ENCODE measurements around the gene PLTP.

Gene PLTP

GRCh38 chr20:45921337-45922189 is 9.6 kb upstream of the PLTP start:
- TF ChIP-seq SIN3A (IDR thresholded peaks at IDR 0.05; ENCODE audit: borderline replicate concordance, insufficient read depth, low read length), result no peak
- no peak for TF ChIP-seq FOXP2 (optimal IDR thresholded peaks at IDR 0.05; ENCODE audit: borderline replicate concordance, extremely low read depth, extremely low read length, insufficient read depth)
- no peak for TF ChIP-seq POLR2AphosphoS5 (IDR thresholded peaks at IDR 0.05; ENCODE audit: low read depth, low read length)
- TF ChIP-seq TAF1 (IDR thresholded peaks at IDR 0.05; ENCODE audit: borderline replicate concordance, insufficient read depth, low read length), result no peak

DNA sequence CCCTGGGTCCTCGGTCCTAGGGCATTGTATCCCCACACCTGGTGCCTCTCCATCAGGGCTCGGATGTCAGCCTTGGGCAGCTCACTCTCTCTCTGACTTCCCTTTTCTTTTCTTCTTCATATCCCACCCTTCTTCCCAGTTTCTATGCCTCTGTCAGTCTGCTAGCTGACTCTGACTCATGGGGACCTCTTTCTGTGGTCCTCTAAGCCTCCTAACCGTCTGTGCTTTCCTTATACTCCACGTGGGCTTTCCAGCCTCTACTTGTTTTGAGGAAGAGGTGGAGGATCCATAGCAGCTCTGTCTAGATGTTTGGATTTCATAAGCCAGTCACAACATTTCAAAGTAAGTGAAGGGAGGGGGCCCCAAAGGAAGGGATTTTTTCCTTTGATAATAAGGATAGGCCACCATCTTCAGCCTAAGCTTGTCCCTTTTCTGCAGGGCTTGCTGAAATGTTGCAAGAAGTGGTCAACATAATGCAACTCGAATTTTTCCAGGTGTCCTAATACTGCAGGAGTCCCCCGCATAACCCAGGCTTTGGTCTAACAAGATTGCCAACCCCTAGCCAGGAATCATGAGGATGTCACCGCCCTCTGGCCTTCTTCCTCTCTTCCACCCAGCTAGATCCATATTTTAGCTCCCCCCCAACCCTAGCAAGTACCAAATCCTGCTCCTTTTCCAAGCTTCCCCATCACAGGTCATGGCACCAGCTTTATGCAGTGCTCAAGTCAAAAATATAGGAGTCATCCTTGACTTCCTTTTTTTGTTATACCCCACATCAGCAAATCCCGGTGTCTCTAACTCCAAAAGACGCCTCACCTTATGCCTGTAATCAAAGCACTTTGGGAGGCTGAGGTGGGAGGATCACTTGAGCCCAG is 8.7 kb upstream of the PLTP start:
- TF ChIP-seq SIN3A (IDR thresholded peaks at IDR 0.05; ENCODE audit: borderline replicate concordance, insufficient read depth, low read length) (no peak), FOXP2 (optimal IDR thresholded peaks at IDR 0.05; ENCODE audit: borderline replicate concordance, extremely low read depth, extremely low read length, insufficient read depth) (no peak), TAF1 (IDR thresholded peaks at IDR 0.05; ENCODE audit: borderline replicate concordance, insufficient read depth, low read length) (no peak), POLR2AphosphoS5 (IDR thresholded peaks at IDR 0.05; ENCODE audit: low read depth, low read length) (no peak)
- TF ChIP-seq, protein P1, sequence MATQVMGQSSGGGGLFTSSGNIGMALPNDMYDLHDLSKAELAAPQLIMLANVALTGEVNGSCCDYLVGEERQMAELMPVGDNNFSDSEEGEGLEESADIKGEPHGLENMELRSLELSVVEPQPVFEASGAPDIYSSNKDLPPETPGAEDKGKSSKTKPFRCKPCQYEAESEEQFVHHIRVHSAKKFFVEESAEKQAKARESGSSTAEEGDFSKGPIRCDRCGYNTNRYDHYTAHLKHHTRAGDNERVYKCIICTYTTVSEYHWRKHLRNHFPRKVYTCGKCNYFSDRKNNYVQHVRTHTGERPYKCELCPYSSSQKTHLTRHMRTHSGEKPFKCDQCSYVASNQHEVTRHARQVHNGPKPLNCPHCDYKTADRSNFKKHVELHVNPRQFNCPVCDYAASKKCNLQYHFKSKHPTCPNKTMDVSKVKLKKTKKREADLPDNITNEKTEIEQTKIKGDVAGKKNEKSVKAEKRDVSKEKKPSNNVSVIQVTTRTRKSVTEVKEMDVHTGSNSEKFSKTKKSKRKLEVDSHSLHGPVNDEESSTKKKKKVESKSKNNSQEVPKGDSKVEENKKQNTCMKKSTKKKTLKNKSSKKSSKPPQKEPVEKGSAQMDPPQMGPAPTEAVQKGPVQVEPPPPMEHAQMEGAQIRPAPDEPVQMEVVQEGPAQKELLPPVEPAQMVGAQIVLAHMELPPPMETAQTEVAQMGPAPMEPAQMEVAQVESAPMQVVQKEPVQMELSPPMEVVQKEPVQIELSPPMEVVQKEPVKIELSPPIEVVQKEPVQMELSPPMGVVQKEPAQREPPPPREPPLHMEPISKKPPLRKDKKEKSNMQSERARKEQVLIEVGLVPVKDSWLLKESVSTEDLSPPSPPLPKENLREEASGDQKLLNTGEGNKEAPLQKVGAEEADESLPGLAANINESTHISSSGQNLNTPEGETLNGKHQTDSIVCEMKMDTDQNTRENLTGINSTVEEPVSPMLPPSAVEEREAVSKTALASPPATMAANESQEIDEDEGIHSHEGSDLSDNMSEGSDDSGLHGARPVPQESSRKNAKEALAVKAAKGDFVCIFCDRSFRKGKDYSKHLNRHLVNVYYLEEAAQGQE (IDR thresholded peaks at IDR 0.05; ENCODE audit: insufficient read depth in 1 of 2, low read depth in 2 of 2, low read length in 2 of 2), result no peak

GRCh38 chr20:45919542-45920399 is 7.8 kb upstream of the PLTP start:
- TF ChIP-seq TAF1 (IDR thresholded peaks at IDR 0.05; ENCODE audit: borderline replicate concordance, insufficient read depth, low read length) (no peak), FOXP2 (optimal IDR thresholded peaks at IDR 0.05; ENCODE audit: borderline replicate concordance, extremely low read depth, extremely low read length, insufficient read depth) (peak; percentile 98)

GRCh38 chr20:45918779-45919537 is 7.0 kb upstream of the PLTP start:
- TF ChIP-seq TAF1 (IDR thresholded peaks at IDR 0.05; ENCODE audit: borderline replicate concordance, insufficient read depth, low read length) (no peak), SIN3A (IDR thresholded peaks at IDR 0.05; ENCODE audit: borderline replicate concordance, insufficient read depth, low read length) (no peak), FOXP2 (optimal IDR thresholded peaks at IDR 0.05; ENCODE audit: borderline replicate concordance, extremely low read depth, extremely low read length, insufficient read depth) (no peak), POLR2AphosphoS5 (IDR thresholded peaks at IDR 0.05; ENCODE audit: low read depth, low read length) (no peak)
- TF ChIP-seq, protein P1 (IDR thresholded peaks at IDR 0.05; ENCODE audit: insufficient read depth in 1 of 2, low read depth in 2 of 2, low read length in 2 of 2), result no peak

DNA sequence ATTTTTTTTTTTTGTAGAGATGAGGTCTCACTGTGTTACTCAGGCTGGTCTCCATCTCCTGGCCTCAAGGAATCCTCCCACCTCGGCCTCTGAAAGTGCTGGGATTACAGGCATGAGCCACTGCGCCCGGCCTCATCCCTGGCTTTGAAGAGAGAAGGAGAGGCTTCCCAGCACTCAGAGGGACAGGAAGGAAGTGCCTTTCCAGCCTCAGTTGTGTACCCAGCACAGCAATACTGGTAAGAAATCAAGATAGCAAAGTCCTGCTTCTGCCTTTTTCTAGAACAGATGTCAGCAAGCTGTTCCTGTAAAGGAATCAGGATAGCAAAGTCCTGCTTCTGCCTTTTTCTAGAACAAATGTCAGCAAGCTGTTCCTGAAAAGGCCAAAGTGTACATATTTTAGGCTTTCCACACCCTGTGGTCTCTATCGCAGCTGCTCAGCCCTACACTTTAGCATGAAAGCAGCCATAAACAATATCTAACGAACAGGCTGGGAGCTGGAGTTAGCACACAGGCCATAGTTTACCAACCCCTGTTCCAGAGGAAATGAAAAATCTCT is 6.3 kb upstream of the PLTP start:
- TF ChIP-seq SIN3A (IDR thresholded peaks at IDR 0.05; ENCODE audit: borderline replicate concordance, insufficient read depth, low read length) (no peak), TAF1 (IDR thresholded peaks at IDR 0.05; ENCODE audit: borderline replicate concordance, insufficient read depth, low read length) (no peak), POLR2AphosphoS5 (IDR thresholded peaks at IDR 0.05; ENCODE audit: low read depth, low read length) (no peak), FOXP2 (optimal IDR thresholded peaks at IDR 0.05; ENCODE audit: borderline replicate concordance, extremely low read depth, extremely low read length, insufficient read depth) (no peak)
- TF ChIP-seq, protein P1 (IDR thresholded peaks at IDR 0.05; ENCODE audit: insufficient read depth in 1 of 2, low read depth in 2 of 2, low read length in 2 of 2), result no peak
